GM12891 (cell line): Measurements from ENCODE around the gene NRDC.

Experiments
- POLR2A ChIP-seq: IDR thresholded peaks from 2 replicates; pipeline ENCODE4 v1.6.1; 2011; ENCODE audit warnings: low read depth, low read length, control low read depth
- POLR2AphosphoS5 ChIP-seq: IDR thresholded peaks from 2 replicates; pipeline ENCODE4 v1.6.1; 2011; ENCODE audit warnings: low read depth, low read length, control low read depth
- POU2F2 ChIP-seq: IDR thresholded peaks from 2 replicates; pipeline ENCODE4 v1.6.1; 2011; ENCODE audit warnings: low read depth, mild to moderate bottlenecking, control low read depth, low read length, moderate library complexity
- TAF1 ChIP-seq: IDR thresholded peaks from 2 replicates; pipeline ENCODE4 v1.6.1; 2011; ENCODE audit warnings: low read depth, low read length, control low read depth

- no peak for TF ChIP-seq POLR2A
- TF ChIP-seq TAF1 = no peak
- TF ChIP-seq POLR2AphosphoS5 = no peak
- TF ChIP-seq POU2F2 = no peak
Observed at GRCh38 chr1:51753969-51754368, 124.6 kb downstream of the NRDC start.
